ENCODE data around the gene RBM4B. TPM values are rescaled to one million over a fixed set of nuclear protein-coding genes. Genes with fewer than 3 reads are reported as not detected.

RBM4B gene
- total and polyA plus RNA-seq, 2 experiments from 2014 or later = 28.0 to 31.0 TPM

- H3K4me1 Mint-ChIP-seq = peaks cover 10% of the 10 kb centered on the region; the same call in 2 of the 3 replicates
- Histone ChIP-seq H4K20me1 (replicated peaks; ENCODE audit: insufficient read depth) (peaks cover 45% of the 10 kb centered on the region), H2AFZ (no peak overlapping the region), H3K4me2 (no peak overlapping the region), H3K4me1 (ENCODE audit: insufficient read depth) (peaks cover 10% of the 10 kb centered on the region), H3K9me2 (ENCODE audit: insufficient read depth) (no peaks in the 10 kb centered on the region), H3K27me3 (ENCODE audit: insufficient read depth) (no peaks in the 10 kb centered on the region), H3K79me2 (replicated peaks; ENCODE audit: insufficient read depth) (peaks cover 85% of the 10 kb centered on the region), H3K27ac (ENCODE audit: low read depth) (peak overlapping the region; percentile 78; the same call in 1 of the 2 replicates), H3K4me3 (no peak overlapping the region), H3K36me3 (ENCODE audit: insufficient read depth) (peaks cover 25% of the 10 kb centered on the region), H3F3A (replicated peaks; ENCODE audit: low read depth) (peaks cover 13% of the 10 kb centered on the region)
- H3K27me3 Mint-ChIP-seq (ENCODE audit: insufficient read depth, low read depth, poor library complexity) = no peaks in the 10 kb centered on the region
- DNase-seq (ENCODE audit: low spot score) (no peak), ATAC-seq (peak; percentile 37)
- peaks cover 32% of the 10 kb centered on the region for H3K36me3 Mint-ChIP-seq (ENCODE audit: low read depth)
- no peak overlapping the region for H3K4me3 Mint-ChIP-seq
- no peaks in the 10 kb centered on the region for H3K9me3 Mint-ChIP-seq
- H3K27ac Mint-ChIP-seq = no peak overlapping the region; the same call in 1 of the 2 replicates
- no peak for TF ChIP-seq POLR2AphosphoS5 (IDR thresholded peaks at IDR 0.05; ENCODE audit: low read depth)
- no peak for TF ChIP-seq ETS1 (IDR thresholded peaks at IDR 0.05)
- TF ChIP-seq STAT1 (IDR thresholded peaks at IDR 0.05; ENCODE audit: unreplicated experiment) = no peak
- TF ChIP-seq JUNB (IDR thresholded peaks at IDR 0.05; ENCODE audit: unreplicated experiment) = no peak
- no peak for TF ChIP-seq ZNF114 (CRISPR knock-in tag; IDR thresholded peaks at IDR 0.05)
- TF ChIP-seq EZH2phosphoT487 (IDR thresholded peaks at IDR 0.05; ENCODE audit: unreplicated experiment) = no peak
- TF ChIP-seq EZH2 (IDR thresholded peaks at IDR 0.05; ENCODE audit: low read depth, unreplicated experiment) = no peak
- no peak for TF ChIP-seq NANOG (IDR thresholded peaks at IDR 0.05; ENCODE audit: borderline replicate concordance)
- TF ChIP-seq REST (IDR thresholded peaks at IDR 0.05; ENCODE audit: unreplicated experiment) = no peak
- no peak for TF ChIP-seq CTCF (conservative IDR thresholded peaks at IDR 0.05; ENCODE audit: low read depth in 2 of 2)
- TF ChIP-seq CREB1 (CRISPR knock-in tag; IDR thresholded peaks at IDR 0.05; ENCODE audit: low read depth) = no peak
- TF ChIP-seq ZNF331 (CRISPR knock-in tag; IDR thresholded peaks at IDR 0.05; ENCODE audit: low read depth) = no peak
- TF ChIP-seq ZNF462 (CRISPR knock-in tag; IDR thresholded peaks at IDR 0.05) = no peak
These were observed 6.9 kb downstream of the RBM4B start for GRCh38 chr11:66670816-66671215.
